Measurements from ENCODE around the gene BOC.

DNA sequence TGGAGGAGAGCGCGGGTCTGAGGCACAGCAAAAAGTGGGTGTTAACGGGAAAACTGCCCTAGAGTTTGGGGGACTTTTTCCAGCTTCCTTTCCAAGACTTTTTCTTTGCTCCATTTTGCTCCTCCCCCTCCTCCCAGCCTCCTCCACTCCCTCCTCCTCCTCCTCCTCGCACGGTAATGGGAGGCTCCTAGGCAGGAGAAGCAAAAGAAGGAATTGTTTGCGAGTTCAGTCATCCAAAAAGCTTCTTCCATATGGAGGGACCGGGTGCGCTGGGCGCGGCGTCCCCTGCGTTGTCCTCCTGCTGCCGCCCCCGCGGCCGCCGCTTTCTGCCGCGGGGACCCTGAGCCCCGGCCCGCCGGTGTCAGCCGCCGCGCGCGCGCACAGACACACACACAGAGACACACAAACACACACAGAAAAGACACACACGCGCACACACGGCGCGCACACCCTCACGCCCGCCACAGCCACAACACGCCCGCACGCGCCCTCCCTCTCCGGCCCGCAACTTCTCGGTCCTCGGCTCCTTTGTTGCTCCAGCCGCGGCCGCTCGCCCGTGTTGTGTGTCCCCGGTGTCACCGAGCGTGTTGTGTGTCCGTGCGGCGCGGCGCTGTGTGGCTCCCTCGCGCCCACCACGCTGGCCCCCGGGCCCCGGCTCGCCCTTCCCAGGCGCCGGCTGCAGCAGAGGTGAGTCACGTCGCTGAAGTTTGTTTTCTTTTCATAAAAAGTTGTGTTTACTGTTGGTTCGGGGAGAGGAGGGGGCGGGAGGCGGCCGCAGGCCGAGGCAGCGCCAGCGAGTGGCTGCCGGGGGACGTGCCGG, at the start of gene BOC:
- TF ChIP-seq CTCF (conservative IDR thresholded peaks at IDR 0.05 in 1 of 2, IDR thresholded peaks at IDR 0.05 in 1 of 2; ENCODE audit: low read depth in 1 of 2, low read length in 2 of 2) (no peak), EZH2 (IDR thresholded peaks at IDR 0.05; ENCODE audit: low read length, missing control alignments) (no peak)

Data from fibroblast of lung (primary cell).